GM12873 (cell line): ENCODE results near the gene PCDHGB1.

ENCODE experiments used
- TF ChIP-seq, protein P1 (sequence below): IDR thresholded peaks from 2 replicates; pipeline ENCODE4 v1.5.1; 2012; ENCODE audit warnings: low read depth, mild to moderate bottlenecking, moderate library complexity, low read length, control low read depth; ENCODE audit not compliant: insufficient read depth; ENCODE audit errors: missing control alignments

The PCDHGB1 gene

DNA sequence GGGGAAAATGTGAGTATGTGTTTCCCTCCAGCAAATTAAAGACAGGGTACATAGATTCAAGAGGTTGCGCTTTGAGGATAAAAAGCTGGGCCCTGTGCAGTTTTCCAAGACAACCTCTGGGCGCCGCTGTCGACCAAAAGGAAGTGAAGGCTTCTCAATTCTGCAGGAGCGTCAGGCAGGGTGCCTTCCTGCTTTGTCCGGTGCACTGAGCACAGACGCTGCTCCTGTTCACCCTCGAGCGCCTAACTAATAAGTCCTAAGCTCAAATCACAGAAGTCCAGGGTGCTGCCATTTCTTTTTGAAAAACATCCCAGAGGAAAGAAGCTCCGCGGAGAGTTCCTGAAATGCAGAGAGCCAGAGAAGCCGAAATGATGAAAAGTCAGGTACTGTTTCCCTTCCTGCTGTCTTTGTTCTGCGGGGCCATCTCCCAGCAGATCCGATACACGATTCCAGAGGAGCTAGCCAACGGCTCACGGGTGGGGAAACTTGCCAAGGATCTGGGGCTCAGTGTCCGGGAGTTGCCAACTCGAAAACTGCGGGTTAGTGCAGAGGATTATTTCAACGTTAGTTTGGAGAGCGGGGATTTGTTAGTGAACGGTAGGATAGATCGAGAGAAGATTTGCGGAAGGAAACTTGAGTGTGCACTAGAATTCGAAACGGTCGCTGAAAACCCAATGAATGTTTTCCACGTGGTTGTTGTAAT, at the start of gene PCDHGB1:
PCDHGB1 (plus strand) TSS at position 183 of the 703 bp plus-strand sequence; CDS start at position 345, 162 bp downstream.
- TF ChIP-seq, protein P1, sequence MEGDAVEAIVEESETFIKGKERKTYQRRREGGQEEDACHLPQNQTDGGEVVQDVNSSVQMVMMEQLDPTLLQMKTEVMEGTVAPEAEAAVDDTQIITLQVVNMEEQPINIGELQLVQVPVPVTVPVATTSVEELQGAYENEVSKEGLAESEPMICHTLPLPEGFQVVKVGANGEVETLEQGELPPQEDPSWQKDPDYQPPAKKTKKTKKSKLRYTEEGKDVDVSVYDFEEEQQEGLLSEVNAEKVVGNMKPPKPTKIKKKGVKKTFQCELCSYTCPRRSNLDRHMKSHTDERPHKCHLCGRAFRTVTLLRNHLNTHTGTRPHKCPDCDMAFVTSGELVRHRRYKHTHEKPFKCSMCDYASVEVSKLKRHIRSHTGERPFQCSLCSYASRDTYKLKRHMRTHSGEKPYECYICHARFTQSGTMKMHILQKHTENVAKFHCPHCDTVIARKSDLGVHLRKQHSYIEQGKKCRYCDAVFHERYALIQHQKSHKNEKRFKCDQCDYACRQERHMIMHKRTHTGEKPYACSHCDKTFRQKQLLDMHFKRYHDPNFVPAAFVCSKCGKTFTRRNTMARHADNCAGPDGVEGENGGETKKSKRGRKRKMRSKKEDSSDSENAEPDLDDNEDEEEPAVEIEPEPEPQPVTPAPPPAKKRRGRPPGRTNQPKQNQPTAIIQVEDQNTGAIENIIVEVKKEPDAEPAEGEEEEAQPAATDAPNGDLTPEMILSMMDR: peak; percentile 70

DNA sequence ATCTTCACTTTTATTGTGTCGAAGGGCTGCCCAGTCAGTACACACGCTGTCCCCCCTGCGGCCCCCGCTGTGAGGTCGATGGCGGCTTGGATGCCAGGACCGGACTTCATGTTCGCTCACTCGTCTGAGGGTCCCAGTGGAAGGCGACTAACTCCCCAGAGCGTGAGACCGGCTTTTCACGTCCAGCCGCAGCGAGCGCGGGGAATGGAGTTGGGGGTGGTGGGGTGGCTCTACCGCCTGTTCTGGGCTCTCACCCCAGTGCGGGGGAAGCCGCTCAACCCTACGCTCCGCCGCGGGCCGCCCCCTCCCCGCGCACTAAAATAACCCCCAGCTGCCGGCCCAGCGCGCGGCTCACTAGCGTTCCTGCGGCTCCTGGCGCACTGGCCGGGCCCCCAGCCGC, 46.1 kb upstream of the PCDHGB1 start, which contains the start of gene SLC25A2:
SLC25A2 (minus strand) TSS at position 294 of the 400 bp plus-strand sequence; CDS start at position 110, 184 bp downstream.
- TF ChIP-seq, protein P1: no peak

DNA sequence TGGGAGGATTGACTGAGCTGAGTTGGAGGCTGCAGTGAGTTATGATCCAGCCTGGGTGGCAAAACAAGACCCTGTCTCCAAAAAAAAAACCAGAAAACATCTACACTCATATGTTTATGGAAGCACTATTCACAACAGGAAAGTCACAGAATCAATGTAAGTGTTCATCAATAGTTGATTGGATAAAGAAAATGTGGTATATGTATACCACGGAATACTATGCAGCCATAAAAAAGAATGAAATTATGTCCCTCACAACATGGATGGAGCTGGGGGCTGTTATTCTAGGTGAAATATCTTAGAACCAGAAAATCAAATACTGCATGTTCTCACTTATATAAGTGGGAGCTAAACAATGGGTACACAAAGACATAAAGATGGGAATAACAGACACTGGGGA, 43.3 kb upstream of the PCDHGB1 start:
- TF ChIP-seq, protein P1: no peak

DNA sequence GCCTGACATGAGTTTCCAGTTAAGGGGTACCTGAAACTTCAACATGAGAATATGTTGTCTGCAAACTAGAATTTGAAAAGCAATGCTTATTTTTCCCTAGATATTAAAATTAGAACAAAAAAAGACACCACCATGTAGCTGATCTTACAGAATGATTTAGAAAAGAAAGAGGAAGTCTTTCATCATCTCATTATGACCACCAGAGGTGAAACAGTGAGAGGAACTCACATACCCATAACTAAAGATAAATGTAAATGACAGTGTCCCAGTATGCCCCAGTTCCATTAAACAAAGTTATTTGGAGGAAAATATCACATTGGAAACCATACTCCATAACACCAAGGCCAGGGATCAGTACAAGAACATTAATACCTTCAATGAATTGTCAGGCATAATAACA, 36.2 kb upstream of the PCDHGB1 start:
- TF ChIP-seq, protein P1: no peak

DNA sequence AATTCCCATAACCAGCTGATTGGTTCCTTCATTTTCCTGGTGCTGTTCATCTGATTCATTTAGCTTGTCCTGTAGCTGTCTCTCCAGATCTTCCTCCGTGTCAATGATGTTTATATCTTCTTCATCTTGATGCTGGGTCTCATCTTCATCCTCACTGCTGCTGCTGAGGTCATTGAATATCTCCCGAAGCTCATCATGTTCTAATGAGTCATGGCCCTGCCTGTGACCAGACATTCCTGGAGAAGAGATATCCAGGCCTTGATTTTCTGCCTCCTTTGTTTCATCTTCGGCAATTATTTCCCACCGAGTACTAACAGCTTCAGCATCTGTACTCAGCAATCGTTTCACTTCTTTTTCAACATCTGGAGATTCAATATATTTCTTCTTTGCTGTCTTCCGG, 30.7 kb upstream of the PCDHGB1 start:
- TF ChIP-seq, protein P1: no peak

DNA sequence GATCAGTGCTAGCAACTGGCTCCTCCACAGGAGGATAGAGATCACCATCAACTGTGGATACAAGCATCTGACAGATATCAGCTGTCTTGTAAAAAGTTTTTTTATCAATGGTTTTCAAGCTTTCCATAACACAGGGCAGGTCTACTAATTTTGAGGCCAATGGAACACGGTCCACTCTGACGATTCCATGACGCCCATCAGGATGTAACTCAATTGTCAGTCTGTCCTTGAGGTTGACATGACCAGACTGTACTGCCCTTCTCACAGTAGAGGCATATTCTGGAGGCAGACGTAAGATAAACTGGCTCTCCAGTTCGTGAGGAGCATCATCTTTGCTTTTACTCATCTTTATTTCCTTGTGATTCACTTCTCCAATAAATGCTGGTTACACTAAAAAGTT, 30.2 kb upstream of the PCDHGB1 start:
- TF ChIP-seq, protein P1: no peak

DNA sequence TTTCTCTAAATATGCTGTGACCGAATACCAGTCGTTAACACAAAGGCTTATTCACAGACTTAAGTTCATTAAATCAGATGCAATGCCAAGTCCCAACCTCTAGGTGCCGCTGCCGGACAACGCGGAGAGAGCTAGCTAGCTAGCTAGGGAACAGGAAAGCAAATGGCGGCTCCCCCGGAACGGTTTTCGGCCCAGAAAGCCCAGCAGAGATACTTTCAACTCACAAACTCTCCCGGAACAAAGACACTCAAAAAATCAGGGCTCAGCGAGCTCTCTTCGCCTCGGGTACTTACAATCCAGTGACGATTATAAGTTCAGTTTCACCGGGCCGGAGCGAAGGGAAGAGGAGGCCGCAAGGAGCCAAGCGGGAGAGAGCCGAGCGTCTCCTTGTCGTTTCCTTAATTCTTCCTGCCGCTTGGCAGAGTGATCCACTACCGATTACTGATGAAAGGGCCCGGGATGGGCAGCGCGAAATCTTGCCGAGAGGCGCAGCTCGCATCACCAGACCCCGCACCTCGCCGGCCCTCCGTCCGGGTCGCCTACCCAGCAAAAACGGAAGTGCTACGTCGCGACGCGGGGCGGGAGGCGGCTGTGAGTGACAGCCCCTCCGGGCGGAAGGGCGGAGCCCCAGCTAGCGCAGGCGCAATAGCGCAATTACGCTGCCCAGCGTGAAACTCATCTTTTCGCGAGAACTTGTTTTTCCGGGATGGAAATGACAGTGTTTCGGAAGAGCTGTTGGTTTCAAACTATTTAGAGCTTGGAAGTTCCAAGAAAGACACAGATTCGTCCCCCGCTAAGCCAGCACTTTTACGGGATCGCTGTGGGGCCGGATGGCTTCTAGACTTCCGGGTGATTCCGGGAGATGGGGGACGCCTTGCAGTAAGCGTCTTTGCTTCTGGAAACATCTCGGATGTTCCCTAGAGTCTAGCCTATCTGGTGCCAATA, 29.4 kb upstream of the PCDHGB1 start, which contains the start of gene TAF7:
TAF7 (minus strand) TSS at position 560 of the 945 bp plus-strand sequence. CDS start 740 bp downstream, outside the sequence.
- TF ChIP-seq, protein P1: peak; percentile 85
